OCI-LY3 (cell line): ENCODE data around the gene BRMS1.

Experiments
- H2AFZ ChIP-seq: fragments of 200-600, 300-600 bp; shearing (Covaris generic); 2 replicates; pipeline ENCODE4 v1.6.0; 2014; ENCODE audit warnings: antibody characterized with exemption, low read depth, low read length
- H3K27ac ChIP-seq: fragments of 200-600, 300-600 bp; sonication (generic); 2 replicates; pipeline ENCODE4 v1.5.1; 2014; ENCODE audit warnings: mild to moderate bottlenecking, low read length, moderate library complexity, mixed read lengths
- H3K27me3 ChIP-seq: fragments of 200-600, 300-600 bp; sonication (generic); 2 replicates; pipeline ENCODE4 v1.6.1; 2014; ENCODE audit warnings: low read depth, low read length, mixed read lengths
- H3K36me3 ChIP-seq: fragments of 200-600, 300-600 bp; sonication (generic); replicated peaks from 2 replicates; pipeline ENCODE3; 2014; ENCODE audit warnings: low read depth, low read length, mixed read lengths
- H3K4me1 ChIP-seq: fragments of 300-600, 200-600 bp; sonication (generic); 2 replicates; pipeline ENCODE4 v1.6.1; 2014; ENCODE audit warnings: low read length, mixed read lengths
- H3K4me2 ChIP-seq: fragments of 200-600, 300-600 bp; sonication (generic); 2 replicates; pipeline ENCODE4 v1.6.1; 2014; ENCODE audit warnings: low read length, mixed read lengths
- H3K4me3 ChIP-seq: fragments of 300-600, 200-600 bp; sonication (generic); 2 replicates; pipeline ENCODE4 v1.5.1; 2014; ENCODE audit warnings: antibody characterized with exemption, mild to moderate bottlenecking, low read length, moderate library complexity
- H3K79me2 ChIP-seq: fragments of 300-600, 200-600 bp; shearing (Covaris generic); 2 replicates; pipeline ENCODE4 v1.6.1; 2014; ENCODE audit warnings: mild to moderate bottlenecking, low read length, mixed read lengths
- H3K9ac ChIP-seq: fragments of 300-600, 200-600 bp; shearing (Covaris generic); 2 replicates; pipeline ENCODE4 v1.6.0; 2014; ENCODE audit warnings: mild to moderate bottlenecking, low read length, moderate library complexity
- H3K9me3 ChIP-seq: fragments of 200-600, 300-600 bp; shearing (Covaris generic); 2 replicates; pipeline ENCODE4 v1.6.1; 2014; ENCODE audit warnings: low read length, mixed read lengths; ENCODE audit not compliant: insufficient read depth
- H4K20me1 ChIP-seq: fragments of 200-600, 300-600 bp; sonication (generic); 2 replicates; pipeline ENCODE4 v1.6.1; 2016; ENCODE audit warnings: low read length, mixed read lengths; ENCODE audit not compliant: insufficient read depth
- EZH2phosphoT487 ChIP-seq: fragments of 200-600 bp; shearing (Covaris generic); IDR thresholded peaks from 2 replicates; pipeline ENCODE4 v1.6.1; 2018; ENCODE audit warnings: antibody characterized with exemption, mixed run types, low read depth
- TF ChIP-seq, protein P1 (sequence below): fragments of 200-600, 300-600 bp; sonication (generic); IDR thresholded peaks from 2 replicates; pipeline ENCODE4 v1.5.1; 2014; ENCODE audit warnings: antibody characterized with exemption, low read length, low read depth

The BRMS1 gene

DNA sequence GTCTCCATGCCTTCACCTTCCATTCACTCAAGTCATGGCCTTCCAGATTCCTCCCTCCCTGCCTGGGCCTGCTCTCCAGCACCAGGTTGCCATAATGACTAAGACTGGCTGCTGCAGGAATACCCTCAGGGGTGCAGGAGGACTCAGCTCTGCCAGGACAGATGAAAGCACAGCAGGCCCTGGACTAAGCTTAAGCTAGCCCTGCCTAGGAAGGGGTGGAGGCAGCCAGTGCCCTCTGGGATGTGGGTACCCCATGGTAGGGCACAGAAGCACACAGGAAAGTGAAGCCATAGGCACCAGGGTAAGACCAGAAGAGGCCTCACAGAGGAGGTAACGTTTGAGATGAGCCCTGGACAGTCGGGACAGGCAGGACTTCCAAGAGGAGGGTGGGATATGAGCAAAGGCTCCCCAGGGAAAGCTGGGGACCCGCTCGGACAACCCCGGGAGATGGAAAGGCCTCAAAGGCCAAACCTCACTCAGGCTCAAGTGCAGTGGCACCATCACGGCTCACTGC lies 5.7 kb downstream of the BRMS1 start:
- H3K79me2 ChIP-seq = peaks cover 16% of the 10 kb centered on the region
- H3K4me2 ChIP-seq = no peak overlapping the region
- H3K27me3 ChIP-seq = no peaks in the 10 kb centered on the region
- no peak overlapping the region for H2AFZ ChIP-seq
- TF ChIP-seq, protein P1, sequence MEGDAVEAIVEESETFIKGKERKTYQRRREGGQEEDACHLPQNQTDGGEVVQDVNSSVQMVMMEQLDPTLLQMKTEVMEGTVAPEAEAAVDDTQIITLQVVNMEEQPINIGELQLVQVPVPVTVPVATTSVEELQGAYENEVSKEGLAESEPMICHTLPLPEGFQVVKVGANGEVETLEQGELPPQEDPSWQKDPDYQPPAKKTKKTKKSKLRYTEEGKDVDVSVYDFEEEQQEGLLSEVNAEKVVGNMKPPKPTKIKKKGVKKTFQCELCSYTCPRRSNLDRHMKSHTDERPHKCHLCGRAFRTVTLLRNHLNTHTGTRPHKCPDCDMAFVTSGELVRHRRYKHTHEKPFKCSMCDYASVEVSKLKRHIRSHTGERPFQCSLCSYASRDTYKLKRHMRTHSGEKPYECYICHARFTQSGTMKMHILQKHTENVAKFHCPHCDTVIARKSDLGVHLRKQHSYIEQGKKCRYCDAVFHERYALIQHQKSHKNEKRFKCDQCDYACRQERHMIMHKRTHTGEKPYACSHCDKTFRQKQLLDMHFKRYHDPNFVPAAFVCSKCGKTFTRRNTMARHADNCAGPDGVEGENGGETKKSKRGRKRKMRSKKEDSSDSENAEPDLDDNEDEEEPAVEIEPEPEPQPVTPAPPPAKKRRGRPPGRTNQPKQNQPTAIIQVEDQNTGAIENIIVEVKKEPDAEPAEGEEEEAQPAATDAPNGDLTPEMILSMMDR = no peak
- TF ChIP-seq EZH2phosphoT487 = no peak
- H3K27ac ChIP-seq = no peak overlapping the region
- H3K4me3 ChIP-seq = no peak overlapping the region
- H3K36me3 ChIP-seq = peaks cover 34% of the 10 kb centered on the region
- no peak overlapping the region for H3K9ac ChIP-seq
- no peaks in the 10 kb centered on the region for H3K9me3 ChIP-seq
- H4K20me1 ChIP-seq = no peaks in the 10 kb centered on the region
- H3K4me1 ChIP-seq = peaks cover 7% of the 10 kb centered on the region

DNA sequence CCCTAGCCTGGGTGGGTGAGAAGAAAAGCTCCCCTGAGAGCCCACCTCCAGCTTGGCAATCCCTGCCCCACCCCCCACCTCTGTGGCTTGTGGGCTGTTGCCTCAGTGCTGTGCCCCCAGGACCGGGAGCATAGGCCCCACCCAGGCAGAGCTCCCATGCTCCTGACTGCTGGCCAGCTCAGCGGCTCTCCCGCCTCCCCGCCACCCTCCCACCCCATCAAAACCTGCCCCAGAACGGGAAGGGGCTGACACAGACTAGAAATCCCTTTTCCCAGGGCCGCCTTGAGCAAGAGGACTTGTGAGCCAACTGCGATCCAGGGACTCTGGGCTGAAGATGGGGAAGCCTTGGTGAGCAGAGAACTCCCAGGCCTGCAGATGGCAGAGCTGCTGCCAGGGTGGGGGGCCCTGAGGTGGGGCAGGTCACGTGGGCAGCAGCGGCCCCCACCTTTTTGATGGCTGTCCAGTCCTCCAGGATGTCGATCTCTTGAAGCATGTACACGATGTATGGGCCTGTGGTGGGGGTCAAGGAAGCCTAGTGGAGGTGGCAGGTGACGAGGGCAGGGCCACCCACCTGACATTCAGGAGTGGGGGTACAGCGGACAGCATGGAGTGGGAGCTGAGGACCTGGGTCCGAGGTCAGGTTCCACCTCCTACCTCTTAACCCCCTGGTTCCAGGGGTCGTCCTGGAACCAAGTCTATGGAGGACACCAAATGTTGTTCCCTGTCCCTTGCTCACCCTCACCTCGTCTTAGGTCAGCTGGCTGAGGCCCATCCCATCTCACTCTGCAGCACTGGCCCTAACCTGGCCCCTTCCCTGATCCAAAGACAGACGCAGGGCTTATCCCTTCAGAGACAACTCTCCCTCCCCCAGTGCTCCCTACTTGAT lies 6.4 kb downstream of the BRMS1 start:
- Histone ChIP-seq H3K4me1 (no peaks in the 10 kb centered on the region; the same call in 1 of the 2 replicates), H3K9ac (no peak overlapping the region), H3K9me3 (no peaks in the 10 kb centered on the region), H4K20me1 (no peaks in the 10 kb centered on the region), H3K36me3 (peaks cover 34% of the 10 kb centered on the region), H3K4me3 (no peak overlapping the region), H2AFZ (no peak overlapping the region), H3K27me3 (no peaks in the 10 kb centered on the region), H3K79me2 (peaks cover 9% of the 10 kb centered on the region), H3K27ac (no peak overlapping the region), H3K4me2 (no peak overlapping the region)
- TF ChIP-seq, protein P1 = no peak
- no peak for TF ChIP-seq EZH2phosphoT487

DNA sequence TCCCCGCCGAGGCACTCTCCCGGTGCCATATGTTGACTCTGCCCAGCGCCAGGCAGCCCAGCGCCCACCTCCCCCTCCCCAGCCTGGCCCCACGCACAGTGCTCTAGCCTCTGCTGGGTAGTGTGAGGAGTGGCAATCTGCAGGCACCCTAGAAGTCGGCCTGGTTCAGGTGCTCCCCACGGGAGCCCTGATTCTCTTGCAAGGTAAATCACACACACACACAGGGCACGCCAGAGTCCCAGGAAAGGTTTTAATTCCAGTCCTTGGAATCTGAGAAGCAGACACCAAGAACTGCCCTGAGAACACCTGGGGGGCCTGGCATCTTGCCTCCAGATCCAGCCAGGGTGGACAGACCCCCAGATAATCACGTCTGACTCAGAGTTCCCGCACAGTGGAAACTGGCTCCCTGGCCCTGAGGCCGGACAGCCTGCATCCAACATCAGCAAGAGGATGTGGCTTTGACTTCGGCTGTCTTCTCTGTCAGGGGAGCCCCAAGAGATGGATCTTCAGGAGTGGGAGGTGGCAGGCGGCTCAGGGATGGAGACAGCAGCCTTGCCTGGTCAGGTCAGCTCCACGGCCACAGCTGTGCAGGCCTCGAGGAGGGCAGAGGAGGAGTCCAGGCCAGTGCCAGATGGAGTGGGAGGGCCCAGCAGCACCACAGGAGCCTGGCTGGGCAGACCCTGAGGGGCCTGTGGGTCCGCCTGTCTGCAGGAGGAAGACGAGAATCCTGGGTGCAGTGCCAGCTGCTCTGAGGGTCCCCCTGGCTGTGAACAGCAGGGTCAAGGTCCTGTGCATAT lies 7.6 kb downstream of the BRMS1 start:
- Histone ChIP-seq H3K4me2 (no peak overlapping the region), H4K20me1 (no peaks in the 10 kb centered on the region), H3K27ac (no peak overlapping the region), H3K4me3 (no peak overlapping the region), H3K9me3 (no peaks in the 10 kb centered on the region), H3K36me3 (peaks cover 29% of the 10 kb centered on the region), H3K9ac (no peak overlapping the region), H3K27me3 (no peaks in the 10 kb centered on the region), H3K4me1 (no peaks in the 10 kb centered on the region), H2AFZ (no peak overlapping the region), H3K79me2 (no peaks in the 10 kb centered on the region)
- no peak for TF ChIP-seq EZH2phosphoT487
- TF ChIP-seq, protein P1 = no peak
